ENCODE data around the gene CDH23.

DNA sequence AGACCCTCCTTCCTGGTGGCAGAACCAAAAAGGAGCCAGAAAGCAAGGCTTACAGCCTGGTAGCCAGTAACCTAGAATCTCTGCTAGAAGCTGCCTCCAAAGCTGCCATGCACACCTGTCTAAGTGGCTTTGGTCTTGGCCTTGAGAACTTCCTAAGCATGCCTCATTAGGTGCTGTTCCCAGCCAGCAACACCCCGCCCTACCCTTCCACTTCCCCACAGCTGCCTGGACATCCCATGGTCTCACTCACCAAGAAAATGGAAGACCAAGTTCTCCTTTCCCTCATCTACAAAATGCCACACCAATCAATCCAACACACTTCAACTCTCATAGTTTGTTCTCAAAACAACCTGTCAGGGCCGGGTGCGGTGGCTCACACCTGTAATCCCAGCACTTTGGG, 450.1 kb downstream of the CDH23 start:
- TF ChIP-seq CTCF (IDR thresholded peaks at IDR 0.05) (no peak), RNF2 (IDR thresholded peaks at IDR 0.05; ENCODE audit: borderline replicate concordance, low read depth) (no peak), NFE2L2 (conservative IDR thresholded peaks at IDR 0.05; ENCODE audit: low read length) (no peak), SMC3 (IDR thresholded peaks at IDR 0.05) (no peak), KDM1A (IDR thresholded peaks at IDR 0.05; ENCODE audit: low read depth) (no peak), ZSCAN20 (CRISPR knock-in tag; IDR thresholded peaks at IDR 0.05) (no peak), RCOR1 (IDR thresholded peaks at IDR 0.05; ENCODE audit: low read depth, low read length) (no peak)

Measured in A549 (cell line).